Measurements from ENCODE around the gene APBA2.

The APBA2 gene

DNA sequence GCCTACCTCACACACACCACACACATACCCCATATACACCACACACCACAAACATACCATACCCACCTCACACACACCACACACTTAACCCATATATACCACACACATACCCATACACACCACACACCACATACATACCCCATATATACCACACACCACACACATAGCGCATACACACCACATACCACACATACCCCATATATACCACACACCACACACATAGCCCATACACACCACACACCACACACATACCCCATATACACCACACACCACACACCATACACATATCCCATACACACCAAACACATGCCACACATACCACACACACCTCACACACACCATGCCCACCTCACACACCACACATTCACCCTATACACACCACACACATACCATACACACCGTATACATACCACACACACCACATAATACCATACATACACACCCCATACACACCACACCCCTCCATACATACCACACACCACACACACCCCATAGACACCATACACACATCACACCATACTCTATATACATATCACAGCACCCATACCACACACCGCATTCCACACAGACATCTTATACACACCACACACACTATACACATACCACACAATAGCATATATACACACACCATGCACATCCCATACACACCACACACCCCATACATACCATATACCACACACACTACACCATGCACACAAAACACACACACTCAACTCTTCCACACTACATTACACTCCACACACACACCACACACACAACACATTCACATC is 29.5 kb downstream of the APBA2 start:
- DNase-seq (ENCODE audit: low read depth in 2 of 2): no peak

DNA sequence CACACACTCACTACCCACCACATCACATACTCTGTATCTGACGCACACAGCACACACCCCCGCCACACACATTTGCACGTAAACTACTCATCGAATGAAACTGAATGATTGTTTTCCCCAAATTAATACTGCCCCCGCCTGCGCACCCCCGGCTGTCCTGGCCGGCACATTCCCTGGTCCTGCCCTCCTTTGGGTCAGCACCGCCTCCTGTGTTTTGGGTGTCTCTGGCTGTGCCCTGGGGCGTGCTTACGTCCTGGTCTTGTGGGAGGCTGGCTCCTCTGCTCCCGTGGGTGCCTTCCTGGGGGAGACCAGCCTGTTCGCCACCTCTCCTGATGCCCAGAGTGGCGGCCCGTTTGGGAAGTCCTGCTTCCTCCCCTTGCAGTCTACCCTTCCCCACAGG is 30.2 kb downstream of the APBA2 start:
- no peak for DNase-seq (ENCODE audit: low read depth in 2 of 2)

DNA sequence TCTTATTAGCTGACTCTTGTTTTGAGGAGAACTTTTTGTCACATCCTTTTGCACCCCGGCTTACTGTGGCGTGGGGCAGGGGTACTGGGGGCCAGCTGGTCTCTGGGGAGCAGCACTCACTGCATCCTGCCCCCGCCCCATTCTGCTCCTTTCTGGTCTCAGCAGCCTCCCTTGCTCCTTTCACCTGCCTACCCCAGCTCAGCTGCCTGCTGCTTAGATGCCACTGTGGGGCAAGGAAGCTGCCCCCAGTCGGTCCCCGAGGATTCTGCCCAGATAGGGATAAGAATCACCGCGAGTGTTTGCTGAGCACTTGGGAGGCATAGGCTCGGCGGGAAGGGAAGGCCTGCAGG is 32.0 kb downstream of the APBA2 start:
- no peak for DNase-seq (ENCODE audit: low read depth in 2 of 2)

DNA sequence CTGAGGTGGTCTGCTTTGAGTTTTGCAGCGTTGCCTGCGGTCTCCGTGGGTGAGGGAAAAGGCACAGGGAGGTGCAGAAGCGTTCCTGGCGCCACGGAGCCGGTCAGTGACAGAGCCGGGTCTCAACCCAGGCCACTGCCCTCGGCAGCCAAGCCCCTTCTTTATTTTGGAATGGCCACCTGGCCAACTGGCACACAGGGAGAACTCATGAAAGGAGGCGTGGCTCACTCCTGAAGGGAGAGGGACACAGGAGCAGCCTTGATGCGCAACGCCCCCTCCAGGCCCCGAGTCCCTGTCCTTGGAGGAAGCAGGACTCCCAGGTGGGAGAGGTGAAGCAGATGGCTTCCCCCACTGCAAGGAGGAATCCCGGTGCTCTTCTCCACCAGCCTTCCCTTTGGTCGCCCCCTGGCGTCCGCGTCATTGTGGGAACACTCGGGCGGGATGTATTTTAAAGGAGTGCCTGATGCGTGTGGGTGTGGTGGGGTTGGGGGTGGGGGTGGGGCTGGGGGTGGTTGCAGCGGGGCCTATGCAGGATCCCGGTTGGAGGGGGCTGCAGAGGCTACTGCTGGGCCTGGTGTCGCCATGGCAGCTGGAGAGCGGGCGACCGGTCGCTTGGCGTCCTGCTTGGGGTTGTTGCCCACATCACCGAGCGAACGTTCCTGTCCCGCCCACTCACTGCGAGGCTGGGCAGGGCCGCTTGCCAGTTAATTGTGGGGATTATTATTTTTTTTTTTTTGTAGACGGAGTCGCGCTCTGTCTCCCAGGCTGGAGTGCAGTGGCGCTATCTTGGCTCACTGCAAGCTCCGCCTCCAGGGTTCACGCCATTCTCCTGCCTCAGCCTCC is 32.6 kb downstream of the APBA2 start:
- no peak for DNase-seq (ENCODE audit: low read depth in 2 of 2)

DNA sequence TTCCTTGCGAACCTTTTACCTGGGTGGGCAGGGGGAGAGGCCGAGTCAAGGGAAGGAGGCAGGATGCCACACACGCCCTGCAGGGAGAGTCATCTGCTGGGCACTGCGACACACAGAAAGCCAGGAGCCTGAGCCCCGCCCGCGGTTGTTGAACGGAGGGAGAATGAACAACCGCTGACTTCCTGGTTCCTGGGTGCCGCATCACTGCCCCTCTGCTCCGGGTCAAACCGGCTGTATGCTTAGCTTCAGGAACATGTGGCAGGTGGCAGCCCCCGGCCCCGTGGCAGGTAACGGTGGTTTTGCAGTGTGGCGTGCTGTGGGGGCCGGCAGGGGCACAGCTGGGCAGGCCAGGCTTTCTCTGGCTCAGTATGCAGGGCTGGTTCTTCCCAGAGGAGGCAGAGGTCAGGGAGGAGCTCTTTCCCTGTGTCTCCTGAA is 33.4 kb downstream of the APBA2 start:
- peak; percentile 21 to 40 for DNase-seq (ENCODE audit: low read depth in 2 of 2)

DNA sequence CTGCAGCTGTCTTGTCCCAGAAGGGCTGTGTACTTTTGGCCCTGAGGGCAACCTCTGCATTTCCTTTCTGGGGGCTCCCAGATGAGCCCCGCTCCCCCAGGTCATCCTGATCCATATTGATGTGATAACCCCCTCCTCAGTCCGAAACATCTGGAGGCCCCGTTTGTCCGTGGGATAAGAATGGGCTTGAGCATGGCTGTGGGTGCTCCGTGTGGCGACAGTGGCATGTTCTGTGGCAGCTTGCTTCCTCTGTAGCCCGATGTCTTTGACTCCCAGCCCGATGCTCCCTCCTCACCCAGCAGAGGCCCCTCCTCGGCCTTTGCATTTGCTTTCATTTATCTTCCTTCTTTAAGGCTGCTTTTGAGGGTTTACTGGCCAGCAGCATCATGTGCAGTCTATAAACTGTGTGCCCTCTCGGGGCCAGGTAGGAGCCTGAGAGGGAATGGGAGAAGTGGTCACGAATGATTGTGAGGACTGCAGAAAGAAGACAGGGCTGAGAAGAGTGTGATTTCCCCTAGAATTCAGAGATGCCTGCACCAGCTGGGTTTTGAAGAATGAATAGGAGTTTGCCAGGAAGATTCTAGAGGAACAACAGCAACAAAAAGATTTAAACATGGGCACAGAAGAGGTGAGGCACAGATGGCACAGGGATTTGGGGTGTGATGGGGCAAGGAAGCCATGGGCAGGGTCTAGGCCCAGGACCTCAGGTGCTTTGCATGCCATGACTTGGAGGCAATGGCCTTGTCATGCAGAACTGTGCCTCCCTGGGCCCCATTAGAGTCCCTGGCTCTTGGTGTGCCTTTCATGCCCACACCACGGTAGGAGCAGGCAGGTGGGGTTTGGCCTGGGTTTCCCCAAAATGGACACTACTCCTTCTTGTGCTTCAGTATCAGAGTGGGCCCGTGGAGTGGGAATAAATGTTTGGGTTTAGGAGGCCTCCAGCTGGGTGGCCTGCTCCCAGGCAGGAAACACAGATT is 34.2 kb downstream of the APBA2 start:
- DNase-seq (ENCODE audit: low read depth in 2 of 2): no peak

DNA sequence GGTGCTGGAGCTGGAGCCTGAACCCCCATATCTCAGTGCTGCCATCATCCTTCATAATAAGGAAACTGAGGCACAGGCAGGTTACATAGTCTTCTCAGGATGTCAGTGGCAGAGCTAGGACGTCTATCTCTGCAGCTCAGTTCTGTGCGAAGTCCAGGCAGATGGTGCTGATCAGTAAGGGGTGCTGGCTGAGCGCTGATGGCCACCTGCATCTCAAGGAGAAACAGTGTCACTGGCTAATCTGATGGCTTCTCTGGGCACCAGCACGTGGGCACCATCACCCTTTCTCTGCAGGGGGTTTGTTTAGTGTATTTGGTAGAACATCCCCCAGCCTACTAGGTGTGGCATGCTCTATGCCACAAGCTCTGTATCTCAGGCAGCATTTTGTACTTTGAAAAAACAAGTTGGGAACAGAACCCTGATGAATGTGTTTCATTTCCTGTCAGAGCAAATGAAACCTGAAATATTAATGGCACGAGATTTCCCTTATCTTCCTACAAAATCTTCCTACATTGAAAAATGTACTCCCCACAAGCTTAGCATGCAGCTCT is 35.1 kb downstream of the APBA2 start:
- no peak for DNase-seq (ENCODE audit: low read depth in 2 of 2)

DNA sequence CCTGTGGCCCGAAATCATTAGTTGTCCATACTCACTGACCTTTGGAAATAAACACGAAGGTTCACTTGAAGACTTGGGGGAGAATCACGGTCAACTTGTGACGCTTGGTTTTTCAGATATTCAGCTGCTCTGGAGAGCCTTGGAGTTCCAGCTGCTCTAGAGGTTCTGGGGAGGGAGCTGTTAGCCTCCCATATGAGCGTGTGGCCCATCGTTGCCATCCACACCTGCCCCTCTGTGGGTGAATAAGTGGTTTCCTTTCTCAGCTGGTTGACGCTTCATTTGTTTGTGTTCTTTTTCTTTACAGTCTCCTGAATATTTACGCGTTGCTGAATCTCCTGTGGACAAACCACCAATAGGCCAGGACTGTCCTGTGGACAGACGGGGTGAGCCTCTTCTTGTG is 35.6 kb downstream of the APBA2 start:
- DNase-seq (ENCODE audit: low read depth in 2 of 2): no peak

DNA sequence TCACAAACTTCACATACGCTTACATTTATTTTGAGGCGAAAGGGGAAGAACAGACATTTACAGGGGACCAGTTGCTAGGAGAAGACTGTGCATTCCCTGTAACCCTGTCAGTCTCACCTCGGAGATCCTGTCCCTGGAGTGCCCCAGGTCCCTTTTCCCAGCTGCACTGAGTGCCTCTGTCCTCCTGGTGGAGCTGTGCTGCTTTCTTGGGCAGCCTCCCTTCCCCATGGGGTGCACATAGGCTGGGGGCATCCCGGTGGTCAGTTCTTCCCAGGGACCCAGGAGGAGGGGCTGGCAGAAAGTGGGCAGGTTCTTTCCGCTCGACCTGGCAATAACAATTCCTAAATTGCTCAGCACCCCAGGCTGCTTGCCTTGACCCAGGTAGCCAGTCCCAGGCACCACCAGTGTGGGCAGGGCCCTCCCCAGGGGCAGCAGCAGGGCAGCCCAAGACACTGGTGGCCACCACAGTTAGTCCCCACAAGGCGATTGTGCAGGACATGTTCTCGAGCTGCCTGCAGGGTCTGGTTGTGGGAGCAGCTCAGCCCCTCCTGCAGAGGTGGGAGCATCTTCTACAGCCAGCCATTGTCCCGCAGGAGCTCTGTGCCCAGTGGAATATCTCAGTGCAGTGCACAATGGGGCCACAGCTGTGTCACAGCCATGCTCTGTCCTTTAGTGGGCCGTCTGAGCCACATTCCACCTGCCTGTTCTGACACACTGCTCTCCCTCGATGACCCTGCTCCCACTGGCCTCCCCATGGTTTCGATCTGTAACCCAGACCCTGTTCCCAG is 36.3 kb downstream of the APBA2 start:
- DNase-seq (ENCODE audit: low read depth in 2 of 2): no peak

DNA sequence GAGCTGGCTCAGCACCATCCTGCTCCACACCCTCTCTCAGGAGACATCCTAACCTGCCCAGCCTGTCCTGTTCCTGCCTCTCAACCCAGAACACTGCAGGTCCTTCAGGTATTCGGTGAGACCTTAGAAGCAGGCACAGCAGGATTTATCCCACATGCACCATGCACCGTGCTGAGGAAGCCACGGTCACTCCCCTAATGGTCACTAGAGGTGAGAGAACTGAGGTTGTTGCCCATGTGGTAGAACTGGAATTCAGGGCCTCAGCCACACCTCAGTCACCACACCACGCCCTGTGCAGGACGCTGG is 36.9 kb downstream of the APBA2 start:
- DNase-seq (ENCODE audit: low read depth in 2 of 2): no peak

DNA sequence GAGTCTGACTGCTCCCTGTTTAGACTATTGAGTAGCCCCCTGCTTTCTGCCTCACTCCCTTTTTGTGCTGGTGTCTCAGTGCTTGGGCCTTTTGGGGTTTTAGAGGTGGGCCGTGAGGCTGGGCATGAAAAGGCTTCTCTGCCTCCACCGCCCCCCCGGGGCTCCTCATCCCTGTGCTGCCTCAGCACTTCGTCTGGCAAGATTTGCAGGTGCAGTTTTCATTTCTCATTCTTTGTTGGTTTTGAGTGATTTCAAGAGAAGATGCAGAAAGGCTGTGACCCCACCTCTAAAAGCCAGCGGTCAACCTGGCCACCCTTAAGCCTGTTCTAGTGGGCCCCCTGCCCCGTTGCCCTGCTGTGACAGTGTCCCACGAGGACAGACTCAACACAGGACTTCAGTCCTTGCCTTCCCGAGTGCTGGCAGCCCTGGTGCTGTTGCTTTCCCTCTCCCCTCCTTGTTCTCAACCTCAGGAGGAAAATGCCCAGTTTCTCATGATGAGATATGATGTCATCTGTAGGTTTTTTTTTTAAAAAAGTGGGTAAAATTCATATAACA is 38.0 kb downstream of the APBA2 start:
- DNase-seq (ENCODE audit: low read depth in 2 of 2): no peak

DNA sequence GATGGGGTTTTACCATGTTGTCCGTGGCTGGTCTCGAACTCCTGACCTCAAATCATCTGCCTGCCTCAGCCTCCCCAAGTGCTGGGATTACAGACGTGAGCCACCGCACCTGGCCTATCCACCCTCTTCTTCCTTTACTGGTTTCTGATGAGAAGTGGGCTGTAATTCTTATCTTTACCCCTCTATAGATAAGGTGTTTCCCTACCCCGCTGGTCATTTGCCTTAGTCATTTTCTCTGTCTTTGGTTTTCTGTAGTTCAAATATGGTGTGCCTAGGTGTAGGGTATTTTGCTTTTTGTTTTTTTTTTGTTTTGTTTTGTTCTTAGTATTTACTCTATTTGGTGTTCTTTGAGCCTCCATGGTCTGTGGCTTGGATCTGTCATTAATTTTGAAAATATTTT is 41.3 kb downstream of the APBA2 start:
- DNase-seq (ENCODE audit: low read depth in 2 of 2): no peak

DNA sequence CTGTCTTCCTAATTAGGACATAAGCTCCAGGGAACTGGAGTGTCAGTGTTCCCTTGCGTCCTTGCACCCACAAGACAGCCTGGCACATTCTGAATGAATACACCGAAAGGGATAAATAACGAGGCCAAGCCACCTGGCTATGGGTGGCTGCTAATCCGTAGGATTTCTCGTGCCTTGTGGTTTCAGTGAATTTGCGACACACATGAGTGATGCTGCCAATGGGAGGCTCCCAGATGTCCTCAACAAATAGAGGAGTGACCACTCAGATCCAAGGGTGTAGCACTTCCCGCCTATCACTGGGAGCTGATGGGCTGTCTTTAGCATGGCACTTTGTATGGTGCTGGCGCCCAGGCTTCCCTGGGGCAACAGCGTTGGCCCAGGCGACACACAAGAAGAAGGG is 43.4 kb downstream of the APBA2 start:
- no peak for DNase-seq (ENCODE audit: low read depth in 2 of 2)

DNA sequence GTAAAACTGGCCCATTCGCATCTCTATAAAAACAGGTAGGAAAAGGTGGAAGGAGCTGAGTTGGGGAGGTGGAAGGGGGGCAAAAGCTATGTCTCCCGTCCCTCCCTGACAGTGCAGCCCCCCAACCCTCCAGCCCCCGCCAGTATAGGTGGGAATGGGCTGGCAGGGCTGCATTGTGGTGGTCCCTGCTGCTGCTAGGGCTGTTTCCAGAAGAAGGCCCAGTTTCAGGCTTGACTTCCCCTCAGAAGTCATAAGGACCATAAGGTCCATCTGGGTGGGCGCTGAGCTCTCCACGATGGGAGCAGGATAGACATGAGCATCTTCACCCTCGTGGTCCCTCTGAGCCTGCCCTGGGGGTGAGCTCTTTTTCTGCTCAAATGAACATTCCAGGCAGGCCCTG is 44.2 kb downstream of the APBA2 start:
- DNase-seq (ENCODE audit: low read depth in 2 of 2): no peak

DNA sequence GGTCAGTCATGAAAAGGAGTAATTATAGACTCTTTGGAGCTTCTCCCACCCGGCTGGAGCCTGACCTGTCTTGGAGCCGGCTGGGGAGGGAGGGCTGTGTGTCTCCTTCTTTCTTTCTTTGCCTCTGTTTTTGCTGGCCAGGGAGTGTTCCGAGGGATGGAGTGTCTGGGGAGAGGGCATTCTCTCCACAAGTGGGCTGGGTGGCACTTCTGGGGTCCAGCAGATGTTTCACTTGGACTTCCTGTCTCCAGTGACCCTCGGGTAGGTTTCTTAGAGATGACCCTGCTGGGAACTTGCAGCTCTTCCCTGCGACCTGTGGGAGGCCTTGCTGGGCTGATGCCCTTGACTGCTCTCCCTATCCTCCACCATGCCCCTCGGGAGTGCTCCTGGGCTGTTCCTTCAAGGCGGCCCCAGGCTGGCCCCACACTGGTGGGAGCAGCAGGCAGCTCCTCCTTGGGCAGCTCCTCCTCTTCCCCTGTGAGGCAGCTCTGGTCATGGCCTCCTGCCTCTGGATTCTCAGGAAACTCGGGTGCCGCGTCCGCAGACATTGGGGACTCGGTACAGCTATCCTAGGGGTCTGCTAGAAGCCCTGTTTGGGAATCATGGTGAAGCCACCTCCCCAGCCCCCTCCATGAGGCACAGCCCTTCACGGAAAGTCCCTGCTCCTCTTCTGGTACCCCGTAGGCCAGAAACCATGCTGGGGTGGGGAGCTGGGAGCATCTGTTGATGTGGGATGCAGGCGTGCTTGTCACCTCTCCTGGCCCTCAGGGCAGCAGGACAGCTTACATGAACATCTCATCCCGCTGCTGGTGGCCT is 44.9 kb downstream of the APBA2 start:
- DNase-seq (ENCODE audit: low read depth in 2 of 2): no peak

DNA sequence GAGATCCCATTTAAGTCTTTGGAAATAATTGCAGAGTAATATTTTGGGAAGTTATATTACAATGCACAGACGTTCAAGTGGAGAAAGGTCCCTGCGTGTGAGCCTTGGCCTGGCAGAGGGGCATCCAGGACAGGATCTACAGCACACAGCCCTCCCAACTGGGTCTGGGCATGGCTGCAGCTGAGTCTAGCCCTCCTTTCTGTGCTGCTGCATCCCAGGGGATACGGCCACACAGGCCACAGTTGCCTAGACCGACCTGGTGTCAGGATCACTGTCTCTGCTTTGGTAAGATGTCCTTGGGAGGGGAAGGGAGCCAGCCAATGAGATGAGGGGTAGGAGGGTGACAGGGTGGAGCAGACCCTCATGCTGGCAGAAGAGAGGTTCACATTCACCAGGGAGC is 46.1 kb downstream of the APBA2 start:
- no peak for DNase-seq (ENCODE audit: low read depth in 2 of 2)

DNA sequence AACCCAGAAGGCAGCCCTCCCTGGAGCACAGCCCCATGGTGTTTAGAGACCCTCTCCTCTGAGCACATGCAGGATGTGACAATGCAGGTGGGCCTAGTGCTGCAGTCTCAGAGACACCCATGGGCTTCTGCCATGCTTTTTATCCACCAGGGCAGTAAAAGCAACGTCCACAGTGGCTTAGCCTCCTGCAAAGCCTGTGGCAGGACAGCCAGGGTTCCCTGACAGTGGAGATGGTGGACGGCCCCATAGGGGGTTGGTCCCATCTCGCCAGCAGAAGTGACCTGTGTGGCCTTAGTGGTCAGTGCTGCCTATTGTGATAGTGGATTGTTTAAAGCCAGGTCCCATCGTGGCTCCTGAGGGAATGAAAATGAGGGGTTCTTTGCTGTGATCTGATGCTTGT is 46.6 kb downstream of the APBA2 start:
- no peak for DNase-seq (ENCODE audit: low read depth in 2 of 2)

DNA sequence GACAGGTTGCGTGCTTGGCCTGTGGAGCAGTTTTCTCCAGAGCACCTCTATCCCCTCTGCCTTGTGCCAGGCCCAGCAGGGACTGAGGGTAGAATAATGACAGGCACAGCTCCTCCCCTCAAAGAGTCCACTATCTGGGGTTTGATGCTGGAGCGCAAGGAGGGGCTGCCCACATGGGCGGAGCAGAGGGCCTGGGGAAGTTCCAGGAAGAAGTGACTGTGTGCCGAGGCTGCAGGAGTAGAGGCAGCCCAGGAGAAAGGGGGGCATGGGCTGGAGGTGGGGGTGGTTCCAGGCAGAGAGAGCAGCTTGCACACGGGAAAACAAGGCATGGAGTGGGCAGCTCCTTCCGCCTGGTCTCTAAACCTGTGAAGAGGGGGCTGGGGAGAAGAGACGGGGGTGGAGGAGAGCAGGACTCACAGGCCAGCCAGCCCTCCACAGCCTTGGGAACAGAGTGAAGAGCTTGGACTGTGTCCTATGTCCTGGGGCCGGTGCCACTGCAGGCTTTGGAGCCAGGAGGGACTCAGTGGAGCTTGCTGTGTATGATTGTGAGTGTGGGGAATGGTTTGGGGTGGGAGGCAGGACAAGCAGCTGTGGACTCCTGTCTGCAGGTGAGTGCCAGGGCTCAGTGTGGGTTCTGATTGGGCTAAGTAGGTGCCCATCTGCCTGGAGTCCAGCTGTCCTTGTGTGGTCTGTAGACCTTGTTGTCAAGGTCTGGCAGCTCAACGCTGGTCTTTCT is 48.1 kb downstream of the APBA2 start:
- DNase-seq (ENCODE audit: low read depth in 2 of 2): no peak

DNA sequence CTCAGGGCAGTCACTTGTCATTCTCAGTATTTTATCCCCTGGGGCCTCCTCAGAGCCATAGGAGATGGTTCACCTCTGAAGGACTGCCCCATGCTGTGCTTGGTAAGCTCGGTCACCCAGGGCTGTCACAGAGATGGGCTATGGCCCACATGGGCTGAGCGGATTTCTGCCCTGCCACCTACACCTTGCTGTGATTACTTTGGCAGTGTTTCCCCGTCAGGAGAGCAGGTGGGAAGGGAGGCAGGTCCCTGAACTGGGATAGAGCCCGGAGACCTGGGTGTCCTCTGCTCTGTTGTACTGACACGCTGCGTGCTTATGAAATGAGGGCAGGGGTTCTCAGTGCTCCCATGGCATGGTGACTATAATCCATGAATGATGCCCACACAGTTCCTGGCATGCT is 48.9 kb downstream of the APBA2 start:
- DNase-seq (ENCODE audit: low read depth in 2 of 2): no peak
